Adipose tissue (tissue), 3 donors: Measurements from ENCODE around the gene LRRN2. TPM values are rescaled to one million over a fixed set of nuclear protein-coding genes. Genes with fewer than 3 reads are reported as not detected.
"Not testable (repeated sequence)": the region's sequence is repeated elsewhere in the genome, so short reads cannot be mapped to it uniquely, and the experiment has no call there.

Experiments used
- H3K27ac ChIP-seq: one replicate; pipeline ENCODE4 v1.5.1; 2013; ENCODE audit warnings: low read depth, low read length
- WGBS, 3 donors: extraction: QIAGEN DNeasy Blood & Tissue Kit; methylation state at CpG; one replicate each; pipeline ENCODE4 v1.1.7; 2013; 5-methylcytosine and 5-hydroxymethylcytosine counted together
- polyA plus RNA-seq, 3 donors: library from polyadenylated mRNA; stranded (reverse); fragments of 200-250 nt; gene quantifications; one replicate each; pipeline ENCODE4 v1.2.3, GENCODE V29; 2013
- donor health status: healthy with polysubstance abuse.
- donor health status: Bipolar disorder and iron deficiency.
- donor health status: healthy.

Gene LRRN2
- 1 to 10 TPM in 2 of 3 donors, under 1 TPM in 1; 0.38 to 5.1 (median 3.1) TPM for polyA plus RNA-seq

DNA sequence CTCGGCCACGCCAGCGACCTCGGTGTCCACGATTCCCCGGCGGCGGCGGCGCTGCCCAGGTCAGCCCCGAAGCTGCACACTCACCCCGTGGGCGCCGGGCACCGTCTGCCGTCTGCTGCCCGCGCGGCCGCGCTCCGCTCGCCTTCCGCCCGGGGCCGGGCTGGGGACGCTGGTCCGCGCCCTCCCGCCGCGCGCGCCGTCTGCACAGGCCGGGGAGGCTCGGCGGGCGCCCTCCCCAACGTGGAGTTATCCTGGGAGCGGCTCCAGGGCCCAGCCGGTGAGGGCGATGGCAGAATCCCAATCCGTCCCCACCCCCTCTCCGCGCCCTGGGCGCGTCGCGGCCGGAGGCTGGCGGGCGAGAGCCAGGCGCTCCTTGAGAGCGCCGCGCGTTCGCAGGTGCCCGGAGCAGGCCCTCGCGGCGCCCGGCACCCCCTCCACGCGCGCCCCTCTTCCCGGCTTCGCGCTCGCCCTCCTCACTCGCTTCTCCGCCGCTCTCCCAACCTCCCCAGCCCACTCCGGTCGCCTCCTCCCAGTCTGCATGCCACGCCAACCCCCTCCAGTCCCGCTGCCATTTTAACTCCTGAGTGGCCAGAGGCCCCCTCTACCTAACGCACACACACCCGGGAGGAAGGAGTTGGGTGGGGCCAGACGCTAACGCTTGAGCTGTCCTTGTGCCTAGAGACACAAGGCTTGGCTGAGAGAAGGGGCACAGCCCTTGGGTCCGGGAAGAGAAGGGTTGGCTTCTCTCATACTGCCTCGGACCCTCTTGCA, at the start of gene LRRN2:
LRRN2 (minus strand) TSS at position 503 of the 771 bp plus-strand sequence. CDS start 65,746 bp downstream, outside the sequence.
- no peak within 1 kb of the TSS for H3K27ac ChIP-seq
- 2 to 3% (median 2%) methylated on average over 49 to 84 of the region's 84 CpGs for WGBS, 3 donors

DNA sequence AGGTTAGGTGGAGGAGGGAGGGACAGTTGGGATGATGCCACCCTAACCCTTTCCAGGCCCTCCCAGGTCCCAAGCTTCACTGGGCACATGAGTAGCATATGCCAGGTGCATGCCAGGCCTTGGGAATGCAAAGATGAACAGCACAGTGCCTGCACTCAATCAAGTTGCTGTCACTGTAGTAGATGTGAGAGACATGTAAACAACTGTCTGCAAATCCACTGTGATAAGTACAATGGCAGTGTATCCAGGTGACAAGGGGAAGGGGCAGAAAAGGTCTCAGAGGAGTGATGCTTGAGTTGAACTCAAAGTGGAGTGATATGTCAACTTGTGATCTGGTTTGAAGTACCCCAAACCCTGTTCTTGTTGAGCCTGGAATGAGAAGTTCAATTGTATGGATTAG, 49.5 kb upstream of the LRRN2 start:
- no peak overlapping the region for H3K27ac ChIP-seq

DNA sequence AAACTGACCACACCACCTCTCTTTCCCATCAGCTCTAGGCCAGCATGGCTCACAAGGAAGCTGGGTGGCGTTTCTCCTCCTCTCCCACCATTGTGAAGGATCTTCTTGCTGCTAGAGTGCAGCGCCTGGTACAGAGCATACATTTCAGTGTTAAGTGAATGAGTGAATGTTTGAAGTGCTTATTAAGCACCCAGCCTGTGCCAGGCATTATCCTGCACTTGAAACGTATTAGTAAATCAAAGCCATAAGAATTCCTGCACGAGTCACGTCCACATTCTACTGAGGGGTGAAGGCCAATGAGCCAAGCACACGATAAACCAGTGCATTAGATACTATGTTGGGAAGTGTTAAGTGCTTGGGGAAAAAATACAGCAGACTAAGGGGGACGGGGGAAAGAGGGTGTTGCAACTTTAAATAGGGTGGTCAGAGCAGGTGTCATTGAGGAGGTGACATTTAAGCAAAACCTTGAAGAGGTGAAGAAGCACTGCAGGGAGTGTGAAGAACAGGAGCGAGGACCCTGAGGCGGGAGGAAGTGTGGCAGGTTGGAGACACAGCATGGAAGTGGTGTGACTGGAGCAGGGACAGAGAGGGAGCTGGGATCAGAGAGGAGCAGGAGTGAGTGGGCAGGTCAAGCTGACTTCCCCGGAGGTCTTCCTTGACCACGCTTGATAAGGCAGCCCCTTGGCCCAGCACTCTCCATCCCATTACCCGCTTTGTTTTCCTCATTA, 48.5 kb upstream of the LRRN2 start:
- WGBS, 3 donors: 68 to 84% (median 75%) methylated on average over 12 of the region's 12 CpGs

DNA sequence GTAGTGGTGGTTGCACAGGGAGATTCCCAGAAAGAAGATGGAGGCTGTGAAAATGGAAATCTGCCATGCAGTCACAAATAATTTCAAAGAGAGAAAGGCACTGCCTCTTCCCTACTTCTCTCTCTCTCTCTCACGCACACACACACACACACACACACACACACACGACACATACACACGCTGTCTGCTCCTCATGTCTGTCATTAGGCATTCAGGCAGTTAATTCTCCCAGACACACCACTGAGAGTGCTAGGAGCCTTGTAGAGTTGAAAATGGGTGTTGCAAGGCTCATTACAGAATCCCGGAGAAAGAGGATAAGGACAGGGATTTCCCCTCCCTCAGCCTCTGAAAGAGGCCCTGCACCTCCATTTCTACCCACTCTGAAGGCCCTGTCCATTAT, 47.8 kb upstream of the LRRN2 start:
- no peak overlapping the region for H3K27ac ChIP-seq

More for the DNA sequence above, 48.5 kb upstream of the LRRN2 start:
- no peak overlapping the region for H3K27ac ChIP-seq

DNA sequence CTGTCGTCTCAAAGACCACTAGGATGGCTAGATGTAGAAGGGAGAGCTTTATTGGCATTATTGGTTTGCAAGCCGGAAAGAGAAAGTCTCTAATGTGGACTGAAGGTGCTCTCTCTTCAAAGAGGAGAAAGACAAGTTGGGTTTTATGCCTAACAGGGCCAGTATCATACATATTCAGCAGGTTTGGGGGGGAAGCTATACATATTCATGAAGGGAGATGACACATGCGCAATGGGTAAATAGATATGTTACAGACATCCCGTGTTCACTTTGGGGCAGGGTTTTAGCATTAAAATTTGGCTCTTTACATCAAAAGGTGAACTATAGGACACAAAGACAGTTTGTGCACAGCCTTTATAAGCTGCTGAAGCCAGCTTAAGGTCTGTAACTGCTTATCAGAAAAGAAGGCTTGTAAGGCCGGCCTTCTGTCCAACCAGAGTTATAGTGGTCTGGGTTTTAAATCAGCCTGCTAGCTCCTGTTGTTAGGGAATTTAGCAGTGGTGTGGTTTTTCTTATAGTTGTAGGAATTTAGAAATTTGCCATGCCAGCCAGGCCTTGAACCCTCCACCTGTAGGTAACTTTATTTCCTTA, 46.5 kb upstream of the LRRN2 start:
- 84 to 85% (median 84%) methylated on average over 5 of the region's 5 CpGs for WGBS, 3 donors

More for the DNA sequence above, 47.8 kb upstream of the LRRN2 start:
- 69 to 79% (median 72%) methylated on average over 3 to 4 of the region's 4 CpGs for WGBS, 3 donors

DNA sequence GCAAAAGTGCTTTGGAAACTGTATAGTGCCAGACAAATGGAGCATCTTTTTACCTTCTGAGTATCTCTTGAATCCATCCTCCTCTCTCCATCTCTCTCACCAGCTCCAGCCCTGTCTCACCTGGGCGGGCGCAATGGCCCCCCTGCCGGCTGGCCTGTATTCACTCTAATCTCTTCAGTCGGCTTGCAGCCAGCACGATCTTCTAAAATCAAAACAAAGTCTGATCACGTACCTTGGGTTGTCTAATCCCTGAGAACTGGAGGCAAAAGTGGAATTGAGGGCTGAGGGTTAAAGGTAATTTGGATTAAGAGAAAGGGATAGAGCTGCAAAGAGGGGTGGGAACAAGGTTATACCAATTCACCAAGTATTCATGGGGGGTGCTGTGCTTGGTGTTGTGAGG, 46.0 kb upstream of the LRRN2 start:
- 47 to 57% (median 55%) methylated on average over 6 of the region's 6 CpGs for WGBS, 3 donors
- no peak overlapping the region for H3K27ac ChIP-seq

More for the DNA sequence above, 46.5 kb upstream of the LRRN2 start:
- H3K27ac ChIP-seq: no peak overlapping the region

DNA sequence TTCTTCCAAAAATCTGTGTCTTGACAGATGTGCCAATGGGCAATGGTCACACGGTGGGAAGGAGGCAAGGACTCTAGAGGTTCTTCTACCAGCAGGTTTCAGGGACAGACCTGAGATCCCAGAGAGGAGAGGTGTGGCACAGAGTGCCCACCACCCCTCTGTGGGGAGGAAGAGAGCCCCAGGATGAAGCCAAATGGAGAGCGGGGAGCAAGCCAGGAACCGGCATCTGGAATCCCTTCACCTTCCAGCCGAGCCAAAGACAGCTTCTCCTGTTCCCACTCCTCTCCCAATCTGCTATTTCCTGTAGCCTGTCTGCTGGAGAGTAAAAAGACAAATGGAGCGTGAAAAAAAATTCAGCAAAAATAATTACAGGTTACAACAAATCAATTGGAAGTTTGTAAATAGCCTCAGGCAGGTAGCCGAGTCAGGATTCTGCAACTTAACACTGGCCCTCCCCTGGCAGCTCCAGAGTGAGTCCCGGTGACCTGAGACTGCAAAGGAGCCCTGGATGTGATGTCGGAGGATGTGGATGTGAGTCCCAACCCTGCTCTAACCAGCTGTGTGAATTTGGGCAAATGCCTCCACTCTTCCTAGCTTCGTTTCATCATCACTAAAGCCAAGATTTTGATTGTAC, 45.4 kb upstream of the LRRN2 start:
- no peak overlapping the region for H3K27ac ChIP-seq
- 41 to 57% (median 56%) methylated on average over 9 of the region's 9 CpGs for WGBS, 3 donors

DNA sequence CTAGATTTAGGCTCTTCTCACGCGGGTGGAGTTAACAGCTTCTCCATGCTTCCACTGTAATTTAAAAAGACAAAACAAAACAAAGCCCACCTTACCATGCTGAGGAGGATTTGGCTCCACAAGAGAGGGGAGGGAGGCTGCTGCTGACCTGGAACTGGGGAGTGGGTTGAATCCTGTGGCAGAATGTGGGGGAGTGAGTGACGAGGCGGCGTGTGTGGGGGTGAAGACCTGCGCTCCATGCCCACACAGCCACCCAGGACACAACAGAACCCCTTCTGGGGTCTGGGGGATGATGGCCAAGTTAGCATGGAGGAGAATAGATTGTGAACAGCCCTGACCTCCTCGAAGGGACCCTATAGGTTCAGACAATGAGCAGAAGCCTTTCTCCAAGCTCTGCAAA, 44.0 kb upstream of the LRRN2 start:
- H3K27ac ChIP-seq: no peak overlapping the region
- WGBS, 3 donors: 89 to 91% (median 91%) methylated on average over 7 of the region's 7 CpGs

DNA sequence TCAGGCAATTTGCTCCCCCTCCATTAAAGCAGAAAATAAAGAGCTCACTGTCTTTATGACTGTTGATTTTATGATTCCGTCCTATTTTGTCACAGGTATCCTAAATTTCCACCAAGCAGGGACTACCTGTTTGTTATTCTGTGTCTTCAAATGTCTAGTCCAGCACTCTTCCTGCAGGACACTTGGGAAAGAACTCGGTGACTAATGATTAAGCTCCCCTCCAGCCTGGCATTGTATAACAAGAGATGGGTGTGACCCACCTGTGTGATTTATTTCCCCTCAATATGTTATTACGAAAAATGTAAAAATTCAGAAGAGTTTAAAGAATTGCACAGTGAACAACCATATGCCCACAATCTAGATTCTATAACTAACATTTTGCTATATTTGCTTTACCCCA, 42.9 kb upstream of the LRRN2 start:
- no peak overlapping the region for H3K27ac ChIP-seq
- 77 to 85% (median 85%) methylated on average over 3 of the region's 3 CpGs for WGBS, 3 donors

DNA sequence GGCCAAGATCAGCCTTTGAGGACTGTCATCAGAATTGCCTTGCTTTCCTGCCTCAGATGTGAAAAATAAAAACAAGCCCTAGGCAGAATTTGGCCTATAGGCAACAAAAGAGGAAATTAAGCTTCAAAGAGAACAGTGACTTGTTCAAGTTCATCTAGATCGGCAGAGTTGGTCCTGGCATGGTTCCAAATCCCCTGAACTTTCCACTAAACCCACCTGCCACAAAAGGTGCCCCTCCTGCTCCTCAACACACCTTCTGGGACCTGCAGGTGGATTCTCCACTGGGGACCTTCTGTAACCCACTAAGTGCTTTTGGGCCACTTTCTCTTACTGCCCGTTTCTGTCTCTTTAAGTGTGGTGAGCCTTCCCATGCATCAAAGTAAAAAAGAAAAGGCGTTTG, 42.5 kb upstream of the LRRN2 start:
- no peak overlapping the region for H3K27ac ChIP-seq
- WGBS, 3 donors: 56 to 65% (median 63%) methylated on average over 3 of the region's 3 CpGs

DNA sequence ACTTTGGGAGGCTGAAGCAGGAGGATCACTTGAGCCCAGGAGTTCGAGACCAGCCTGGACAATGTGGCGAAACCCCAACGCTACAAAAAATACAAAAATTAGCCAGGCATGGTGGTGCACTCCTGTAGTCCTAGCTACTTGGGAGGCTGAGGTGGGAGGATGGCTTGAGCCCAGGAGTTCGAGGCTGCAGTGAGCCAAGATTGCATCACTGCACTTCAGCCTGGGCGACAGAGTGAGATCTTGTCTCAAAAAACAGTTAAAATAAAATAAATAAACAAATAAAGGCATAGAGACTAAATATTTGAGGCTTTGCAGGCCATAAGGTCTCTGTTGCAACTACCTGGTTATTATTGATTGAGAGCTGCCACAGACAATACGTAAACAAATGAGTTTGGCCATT, 41.9 kb upstream of the LRRN2 start:
- WGBS, 3 donors: 88 to 90% (median 89%) methylated on average over 6 of the region's 6 CpGs
- not testable (repeated sequence) for H3K27ac ChIP-seq

DNA sequence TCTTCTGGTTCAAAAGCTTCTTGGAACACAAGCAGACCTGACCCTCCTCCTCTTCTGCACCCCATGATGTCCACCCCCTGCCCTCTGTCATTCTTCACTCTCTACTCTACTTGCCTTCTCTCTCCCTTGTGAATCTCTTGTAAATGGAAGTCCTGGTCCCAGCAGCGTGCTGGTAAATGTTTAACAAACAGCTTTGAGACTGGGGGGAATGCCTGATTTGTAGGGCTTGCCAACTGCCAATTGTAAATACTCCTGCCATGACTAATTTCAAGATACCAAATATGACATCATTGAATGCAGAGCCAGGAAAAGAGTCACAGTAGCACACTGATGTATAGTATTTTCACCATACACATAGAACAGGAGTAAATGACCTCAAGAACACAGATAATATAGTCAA, 40.9 kb upstream of the LRRN2 start:
- H3K27ac ChIP-seq: no peak overlapping the region
- 21 to 83% (median 68%) methylated on average over 1 of the region's 1 CpG for WGBS, 3 donors

DNA sequence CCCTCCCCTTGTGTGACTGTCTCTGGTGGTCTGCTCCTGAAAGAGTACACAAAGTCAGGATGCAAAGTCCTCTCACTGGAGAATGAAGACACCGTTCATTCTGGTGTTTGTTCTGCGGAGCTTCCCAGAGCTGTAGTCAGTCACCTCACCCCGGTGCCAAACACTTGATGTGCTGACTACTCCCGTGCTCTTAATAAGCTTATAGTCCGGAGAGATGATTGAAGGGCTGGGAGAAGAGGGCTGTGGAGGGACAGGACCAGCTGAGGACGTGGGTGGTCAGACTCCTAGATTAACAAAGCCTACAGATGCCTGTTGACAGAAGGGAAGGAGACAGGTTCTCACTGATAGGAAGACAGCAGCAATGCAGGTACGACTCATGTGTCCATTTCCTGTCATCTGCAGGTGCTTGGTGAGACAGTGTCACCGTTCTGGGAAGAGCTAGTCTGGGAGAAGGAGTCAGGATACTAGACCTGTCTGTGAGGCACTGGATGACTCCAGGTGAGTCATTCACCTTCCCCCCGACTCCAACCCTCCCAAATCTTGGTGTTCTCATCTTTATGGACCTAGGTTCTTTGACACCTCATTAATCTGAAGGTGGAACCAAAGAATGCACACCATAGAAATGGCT, 40.4 kb upstream of the LRRN2 start:
- H3K27ac ChIP-seq: no peak overlapping the region
- WGBS, 3 donors: 59 to 79% (median 76%) methylated on average over 9 of the region's 9 CpGs

DNA sequence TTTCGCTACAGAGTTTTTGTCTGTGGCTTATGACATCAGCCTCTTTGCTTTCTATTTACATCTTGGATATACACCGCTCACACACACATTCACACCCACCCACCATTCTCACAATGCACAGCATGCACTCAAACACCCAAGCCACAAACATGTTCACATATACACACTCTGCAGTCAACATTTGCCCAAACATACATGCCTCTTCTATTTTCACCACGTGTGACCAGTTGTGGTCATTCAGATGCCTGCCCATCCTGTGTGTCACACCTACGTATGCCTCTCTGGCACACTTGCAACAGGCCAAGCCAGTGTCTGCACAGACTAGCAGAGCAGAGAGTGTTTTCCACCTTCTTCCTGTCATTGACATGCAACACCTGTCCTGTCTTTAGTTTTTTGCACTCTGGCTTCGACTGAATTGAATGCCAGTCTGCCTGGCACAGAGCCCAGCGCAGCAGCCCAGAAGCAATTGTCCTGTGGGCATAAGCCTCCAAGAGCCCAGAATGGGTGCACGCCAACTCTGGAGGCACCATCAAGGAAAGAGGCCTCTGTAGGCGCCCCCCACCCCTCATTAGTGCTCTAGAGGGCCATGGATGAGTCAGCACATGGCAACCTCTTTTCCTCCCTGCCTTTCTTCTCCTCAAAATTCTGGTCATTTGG, 37.7 kb upstream of the LRRN2 start:
- WGBS, 3 donors: 70 to 77% (median 75%) methylated on average over 8 of the region's 8 CpGs
- no peak overlapping the region for H3K27ac ChIP-seq

DNA sequence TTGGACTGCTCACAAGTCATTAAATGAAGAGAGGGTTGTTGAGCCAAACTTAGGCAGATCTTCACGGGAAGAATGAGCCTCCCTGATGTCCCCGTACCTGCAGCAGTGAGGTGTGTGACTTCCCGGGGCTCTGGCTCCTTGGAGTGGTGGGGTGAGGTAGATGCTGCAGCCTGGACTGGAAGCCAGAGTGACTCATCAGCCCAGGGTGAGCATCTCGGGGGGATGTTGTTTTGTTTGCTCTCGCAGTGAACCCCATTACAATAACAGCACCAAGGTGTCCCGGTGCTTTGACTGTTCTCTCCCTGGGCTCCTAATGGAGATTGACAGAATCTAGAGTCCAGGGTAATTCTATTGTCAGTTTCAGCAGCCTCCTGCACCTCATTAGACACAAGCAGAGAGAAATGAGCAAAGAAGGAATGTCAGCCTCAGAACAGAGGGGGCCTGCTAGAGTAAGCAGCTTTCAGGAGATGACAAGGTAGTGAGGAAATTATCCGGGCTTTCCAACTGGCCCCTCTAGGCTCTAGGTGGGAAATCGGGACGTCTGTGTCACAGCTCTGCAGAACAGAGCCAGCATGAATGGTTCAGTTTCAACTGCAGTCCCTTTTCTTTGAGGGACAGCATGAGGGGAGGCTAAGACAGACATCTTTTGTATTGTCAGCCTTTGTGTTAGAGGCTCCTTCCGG, 36.0 kb upstream of the LRRN2 start:
- WGBS, 3 donors: 65 to 75% (median 71%) methylated on average over 10 of the region's 10 CpGs
- no peak overlapping the region for H3K27ac ChIP-seq

DNA sequence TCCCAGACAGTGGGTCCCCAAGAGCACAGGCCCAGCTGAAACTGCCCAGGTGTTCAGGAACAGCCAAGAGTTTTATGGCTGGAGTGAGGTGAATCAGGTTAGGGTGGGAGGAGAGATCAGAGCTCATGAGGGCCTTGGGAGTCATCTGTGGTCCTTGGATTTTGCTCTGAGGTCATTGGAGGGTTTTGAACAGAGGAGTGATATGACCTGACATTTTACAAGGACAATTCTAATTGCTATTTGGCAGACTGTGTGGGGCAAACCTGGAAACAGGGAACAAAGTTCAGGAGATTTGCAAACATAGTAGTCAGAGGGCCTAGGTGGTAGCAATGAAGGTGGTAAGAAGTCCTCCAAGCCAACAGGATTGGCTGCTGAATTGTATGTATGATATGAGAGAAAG, 31.1 kb upstream of the LRRN2 start:
- no peak overlapping the region for H3K27ac ChIP-seq

DNA sequence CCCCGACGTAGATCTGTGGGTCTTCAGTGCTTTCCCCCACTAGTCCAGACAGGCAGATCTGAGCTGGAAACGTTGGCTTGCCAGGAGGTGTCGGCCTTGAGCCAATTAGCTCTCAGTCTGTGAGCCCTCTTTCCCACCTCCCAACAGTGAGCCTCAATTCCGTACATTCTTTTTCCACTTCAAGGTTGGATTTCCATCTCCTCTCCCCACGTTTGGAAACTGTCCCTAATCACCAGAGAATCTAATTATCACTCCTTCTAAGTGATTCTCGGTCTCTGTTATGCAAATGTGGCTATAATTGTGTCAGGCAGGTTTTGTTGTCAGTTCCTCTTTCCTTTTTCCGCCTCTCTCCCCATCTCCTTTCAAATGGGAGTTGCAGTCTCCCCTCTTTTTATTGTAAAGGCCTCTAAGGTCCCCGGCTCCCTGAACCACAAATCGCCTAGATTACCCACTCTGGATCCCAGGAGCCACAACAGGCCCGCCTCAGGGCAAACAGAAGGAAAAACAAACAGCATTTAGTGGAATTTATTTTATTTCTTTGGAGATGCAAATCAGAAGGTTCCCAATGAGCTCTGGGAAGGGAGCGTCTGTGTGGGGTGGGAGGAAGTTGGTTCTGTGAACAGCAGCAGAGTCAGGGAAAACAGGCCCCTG, 29.4 kb upstream of the LRRN2 start:
- no peak overlapping the region for H3K27ac ChIP-seq
- WGBS, 3 donors: 68 to 75% (median 74%) methylated on average over 12 of the region's 12 CpGs
